ENCODE data around the gene ALKBH2. TPM values are rescaled to one million over a fixed set of nuclear protein-coding genes. Genes with fewer than 3 reads are reported as not detected.

Gene ALKBH2
- total RNA-seq, 2 donors from 2014 or later = 10.5 to 23.3 TPM

DNA sequence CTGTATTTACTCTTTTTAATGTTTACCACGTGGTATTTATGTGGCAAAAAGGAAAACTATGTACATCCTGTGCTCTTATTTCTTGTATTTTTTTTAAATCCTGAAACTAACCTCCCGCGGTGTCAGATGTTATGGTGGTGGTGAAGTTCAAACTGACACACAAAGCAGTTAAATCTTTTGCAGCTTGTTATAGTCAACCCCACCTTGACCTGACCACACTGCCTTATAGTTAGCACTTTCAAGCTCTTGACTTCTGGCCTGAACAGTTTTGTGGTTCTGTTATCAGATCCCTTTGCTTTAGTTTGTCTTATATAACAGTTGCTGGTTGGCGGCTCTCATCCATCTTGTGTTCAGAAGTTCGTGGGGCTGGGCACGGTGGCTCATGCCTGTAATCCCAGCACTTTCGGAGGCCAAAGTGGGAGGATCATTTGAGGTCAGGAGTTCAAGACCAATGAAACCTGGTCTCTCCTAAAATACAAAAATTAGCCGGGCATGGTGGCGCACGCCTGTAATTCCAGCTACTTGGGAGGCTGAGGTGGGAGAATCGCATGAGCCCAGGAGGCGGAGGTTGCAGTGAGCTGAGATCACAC is 6.3 kb upstream of the ALKBH2 start:
- Histone ChIP-seq H3K36me3 (ENCODE audit: control insufficient read depth, insufficient read depth, low read length) (peaks cover 50% of the 10 kb centered on the region), H3K4me3 (ENCODE audit: low read length) (peak overlapping the region; percentile 93), H3K9ac (ENCODE audit: extremely low read depth, low read length, poor library complexity, severe bottlenecking) (no peak overlapping the region), H3K27me3 (ENCODE audit: control insufficient read depth, insufficient read depth, low read length, poor library complexity, severe bottlenecking) (no peaks in the 10 kb centered on the region), H3K9me3 (ENCODE audit: control insufficient read depth, low read length) (no peaks in the 10 kb centered on the region), H3K4me1 (ENCODE audit: control insufficient read depth, insufficient read depth, low read length) (peaks cover 4% of the 10 kb centered on the region), H3K27ac (ENCODE audit: low read depth, low read length) (no peak overlapping the region)
- no peak for DNase-seq
- Mint-ChIP-seq H3K36me3 (ENCODE audit: low read depth) (peaks cover 43% of the 10 kb centered on the region), H3K27ac (no peak overlapping the region), H3K4me3 (peak overlapping the region; percentile 75), H3K27me3 (ENCODE audit: insufficient read depth) (no peaks in the 10 kb centered on the region), H3K9me3 (no peaks in the 10 kb centered on the region), H3K4me1 (peaks cover 9% of the 10 kb centered on the region)
- TF ChIP-seq, protein P1, sequence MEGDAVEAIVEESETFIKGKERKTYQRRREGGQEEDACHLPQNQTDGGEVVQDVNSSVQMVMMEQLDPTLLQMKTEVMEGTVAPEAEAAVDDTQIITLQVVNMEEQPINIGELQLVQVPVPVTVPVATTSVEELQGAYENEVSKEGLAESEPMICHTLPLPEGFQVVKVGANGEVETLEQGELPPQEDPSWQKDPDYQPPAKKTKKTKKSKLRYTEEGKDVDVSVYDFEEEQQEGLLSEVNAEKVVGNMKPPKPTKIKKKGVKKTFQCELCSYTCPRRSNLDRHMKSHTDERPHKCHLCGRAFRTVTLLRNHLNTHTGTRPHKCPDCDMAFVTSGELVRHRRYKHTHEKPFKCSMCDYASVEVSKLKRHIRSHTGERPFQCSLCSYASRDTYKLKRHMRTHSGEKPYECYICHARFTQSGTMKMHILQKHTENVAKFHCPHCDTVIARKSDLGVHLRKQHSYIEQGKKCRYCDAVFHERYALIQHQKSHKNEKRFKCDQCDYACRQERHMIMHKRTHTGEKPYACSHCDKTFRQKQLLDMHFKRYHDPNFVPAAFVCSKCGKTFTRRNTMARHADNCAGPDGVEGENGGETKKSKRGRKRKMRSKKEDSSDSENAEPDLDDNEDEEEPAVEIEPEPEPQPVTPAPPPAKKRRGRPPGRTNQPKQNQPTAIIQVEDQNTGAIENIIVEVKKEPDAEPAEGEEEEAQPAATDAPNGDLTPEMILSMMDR (conservative IDR thresholded peaks at IDR 0.05) = no peak
- 94 to 95% methylated on average over 11 to 12 of the region's 12 CpGs for WGBS, 2 experiments (ENCODE audit: insufficient coverage in 1 of 2, insufficient read length in 1 of 2)

GRCh38 chr12:109098651-109099050 is 5.4 kb upstream of the ALKBH2 start:
- Histone ChIP-seq H3K27me3 (ENCODE audit: control insufficient read depth, insufficient read depth, low read length, poor library complexity, severe bottlenecking) (no peaks in the 10 kb centered on the region), H3K9ac (ENCODE audit: extremely low read depth, low read length, poor library complexity, severe bottlenecking) (peak overlapping the region; percentile 73), H3K9me3 (ENCODE audit: control insufficient read depth, low read length) (no peaks in the 10 kb centered on the region), H3K4me3 (ENCODE audit: low read length) (peak overlapping the region; percentile 93), H3K36me3 (ENCODE audit: control insufficient read depth, insufficient read depth, low read length) (peaks cover 41% of the 10 kb centered on the region), H3K4me1 (ENCODE audit: control insufficient read depth, insufficient read depth, low read length) (peaks cover 4% of the 10 kb centered on the region), H3K27ac (ENCODE audit: low read depth, low read length) (no peak overlapping the region)
- DNase-seq = no peak
- Mint-ChIP-seq H3K4me3 (peak overlapping the region; percentile 75), H3K4me1 (peaks cover 9% of the 10 kb centered on the region), H3K27me3 (ENCODE audit: insufficient read depth) (no peaks in the 10 kb centered on the region), H3K9me3 (no peaks in the 10 kb centered on the region), H3K36me3 (ENCODE audit: low read depth) (peaks cover 38% of the 10 kb centered on the region), H3K27ac (peak overlapping the region; percentile 87)
- TF ChIP-seq, protein P1 (conservative IDR thresholded peaks at IDR 0.05) = no peak
- 25 to 29% methylated on average over 8 of the region's 8 CpGs for WGBS, 2 experiments (ENCODE audit: insufficient coverage in 1 of 2, insufficient read length in 1 of 2)

DNA sequence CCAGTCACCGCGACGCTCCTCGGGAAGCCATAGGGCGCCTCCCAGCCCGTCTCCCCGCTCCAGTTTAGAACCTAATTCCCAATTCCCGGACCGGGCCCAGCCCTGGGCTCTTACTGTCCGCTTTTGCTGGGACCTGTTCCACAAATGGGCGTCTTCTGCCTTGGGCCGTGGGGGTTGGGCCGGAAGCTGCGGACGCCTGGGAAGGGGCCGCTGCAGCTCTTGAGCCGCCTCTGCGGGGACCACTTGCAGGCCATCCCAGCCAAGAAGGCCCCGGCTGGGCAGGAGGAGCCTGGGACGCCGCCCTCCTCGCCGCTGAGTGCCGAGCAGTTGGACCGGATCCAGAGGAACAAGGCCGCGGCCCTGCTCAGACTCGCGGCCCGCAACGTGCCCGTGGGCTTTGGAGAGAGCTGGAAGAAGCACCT is 4.9 kb upstream of the ALKBH2 start:
- TF ChIP-seq, protein P1 (conservative IDR thresholded peaks at IDR 0.05) = no peak
- no peak for DNase-seq
- Histone ChIP-seq H3K27me3 (ENCODE audit: control insufficient read depth, insufficient read depth, low read length, poor library complexity, severe bottlenecking) (no peaks in the 10 kb centered on the region), H3K9me3 (ENCODE audit: control insufficient read depth, low read length) (no peaks in the 10 kb centered on the region), H3K36me3 (ENCODE audit: control insufficient read depth, insufficient read depth, low read length) (peaks cover 37% of the 10 kb centered on the region), H3K4me3 (ENCODE audit: low read length) (peak overlapping the region; percentile 93), H3K27ac (ENCODE audit: low read depth, low read length) (no peak overlapping the region), H3K4me1 (ENCODE audit: control insufficient read depth, insufficient read depth, low read length) (peaks cover 4% of the 10 kb centered on the region), H3K9ac (ENCODE audit: extremely low read depth, low read length, poor library complexity, severe bottlenecking) (peak overlapping the region; percentile 73)
- H3K27me3 Mint-ChIP-seq (ENCODE audit: insufficient read depth) = peaks cover 3% of the 10 kb centered on the region
- H3K36me3 Mint-ChIP-seq (ENCODE audit: low read depth) = peaks cover 33% of the 10 kb centered on the region
- H3K9me3 Mint-ChIP-seq = peaks cover 1% of the 10 kb centered on the region
- H3K27ac Mint-ChIP-seq = peak overlapping the region; percentile 87
- 0 to 3% methylated on average over 11 to 32 of the region's 32 CpGs for whole genome bisulfite sequencing, 2 experiments (ENCODE audit: insufficient coverage in 1 of 2, insufficient read length in 1 of 2)
- H3K4me3 Mint-ChIP-seq = peak overlapping the region; percentile 75
- H3K4me1 Mint-ChIP-seq = peaks cover 9% of the 10 kb centered on the region

Data from endodermal cell (in vitro differentiated cells).